ENCODE data around the gene BRIX1. TPM values are rescaled to one million over a fixed set of nuclear protein-coding genes. Genes with fewer than 3 reads are reported as not detected.
A peak's percentile ranks its signal among the peaks of the same experiment; 100 is the strongest.

The BRIX1 gene
- polyA plus RNA-seq, 2 of the 4 experiments (the other 2 are of a cell fraction) = 67.3 to 88.5 TPM

DNA sequence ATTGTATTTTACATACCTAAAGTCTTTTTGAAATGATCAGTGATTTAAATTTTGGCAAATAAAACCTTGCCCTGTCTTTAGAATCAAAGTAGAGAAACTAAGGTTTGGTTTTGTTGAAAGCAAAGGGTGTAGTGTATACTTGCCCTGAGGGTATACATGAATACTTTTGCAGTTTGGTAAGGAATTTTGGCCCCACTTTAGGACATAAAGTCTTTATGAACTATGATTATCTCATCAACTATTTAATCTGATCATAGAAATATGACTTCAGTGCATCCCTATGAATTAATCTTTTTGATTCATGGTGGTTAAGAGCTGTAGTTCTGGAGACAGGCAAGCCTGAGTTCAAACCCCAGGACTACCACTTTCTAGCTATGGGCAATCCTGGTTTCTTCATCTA, 17.9 kb upstream of the BRIX1 start:
- no peak for TF ChIP-seq JUNB (IDR thresholded peaks at IDR 0.05)
- TF ChIP-seq EHMT2 (IDR thresholded peaks at IDR 0.05; ENCODE audit: low read depth) = no peak
- TF ChIP-seq RCOR1 (IDR thresholded peaks at IDR 0.05; ENCODE audit: low read depth, low read length) = no peak
- TF ChIP-seq ZC3H11A (IDR thresholded peaks at IDR 0.05) = no peak
- no peak for TF ChIP-seq RNF2 (IDR thresholded peaks at IDR 0.05; ENCODE audit: borderline replicate concordance, low read depth)
- CTCF ChIA-PET = interaction anchor here (0.7 to 16.6 kb wide), 50 partner anchors 8 to 414 kb away, joined by 3 to 621 read pairs (median 6); partner anchors contain the start of genes BRIX1, RAD1 and TTC23L
- Histone ChIP-seq H3K4me2 (no peak overlapping the region), H3K4me1 (no peaks in the 10 kb centered on the region), H3K27ac (no peak overlapping the region), H3K4me3 (no peak overlapping the region), H3K9me3 (no peaks in the 10 kb centered on the region)
- DNase-seq (ENCODE audit: low read depth in 1 of 2, low spot score in 1 of 2) (no peak), ATAC-seq (peak in 1 of 2 experiments; percentile 27; a peak in 1 of 6 replicates), FAIRE-seq (no peak)
- POLR2A ChIA-PET = no interaction called here

DNA sequence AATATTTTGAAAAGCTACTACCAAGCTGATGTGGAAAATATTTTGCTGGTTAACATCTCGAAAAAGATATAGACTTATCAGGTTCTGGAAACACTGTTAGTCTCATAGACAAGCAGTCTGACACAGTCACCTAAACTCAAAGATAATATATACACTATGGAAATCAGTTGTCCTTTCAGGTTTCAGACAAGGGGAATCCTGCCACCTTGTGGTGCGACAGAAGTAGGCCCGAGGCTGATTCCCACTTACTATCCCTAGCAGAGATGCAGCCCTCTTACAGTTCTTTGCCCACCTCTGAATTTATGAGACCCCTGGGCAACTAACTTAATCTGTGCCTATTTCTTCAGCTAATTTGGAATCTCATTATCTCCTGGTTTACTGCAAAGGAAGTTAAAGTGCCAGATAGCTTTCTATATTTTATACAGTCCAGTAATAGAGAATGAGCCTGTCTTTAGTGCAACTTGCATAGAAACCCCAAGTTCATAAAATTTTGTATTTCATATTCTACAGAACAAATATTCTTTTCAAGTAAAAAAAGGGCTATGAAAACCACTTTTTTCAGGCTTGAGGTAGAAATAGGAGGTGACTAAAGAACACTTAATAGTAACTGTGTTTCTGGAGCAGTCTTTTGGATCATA, 17.1 kb upstream of the BRIX1 start:
- ChIA-PET CTCF (interaction anchor here (0.6 to 16.6 kb wide), 64 partner anchors 9 to 414 kb away, joined by 3 to 621 read pairs (median 5); partner anchors contain the start of genes BRIX1, DNAJC21, RAD1 and TTC23L), POLR2A (no interaction called here)
- H3K4me2 ChIP-seq = no peak overlapping the region
- no peak overlapping the region for H3K4me3 ChIP-seq
- no peak overlapping the region for H3K27ac ChIP-seq
- FAIRE-seq (no peak), ATAC-seq (peak; percentile 95 to 96), DNase-seq (ENCODE audit: low read depth in 1 of 2, low spot score in 1 of 2) (peak; percentile 56 to 69)
- peak; percentile 89 for TF ChIP-seq CTCF (IDR thresholded peaks at IDR 0.05)
- no peak for TF ChIP-seq RNF2 (IDR thresholded peaks at IDR 0.05; ENCODE audit: borderline replicate concordance, low read depth)
- TF ChIP-seq RAD21 (conservative IDR thresholded peaks at IDR 0.05 in 1 of 2, IDR thresholded peaks at IDR 0.05 in 1 of 2) = peak; percentile 95 to 96
- peak; percentile 95 for TF ChIP-seq SMC3 (IDR thresholded peaks at IDR 0.05)
- no peak for TF ChIP-seq EHMT2 (IDR thresholded peaks at IDR 0.05; ENCODE audit: low read depth)
- no peaks in the 10 kb centered on the region for H3K4me1 ChIP-seq
- 0% methylated on average over 3 of the region's 3 CpGs for WGBS (ENCODE audit: missing lambda C conversion rate)
- no peaks in the 10 kb centered on the region for H3K9me3 ChIP-seq

GRCh38 chr5:34899066-34899465, 16.4 kb upstream of the BRIX1 start:
- CTCF ChIA-PET = interaction anchor here (0.6 to 16.6 kb wide), 56 partner anchors 8 to 415 kb away, joined by 3 to 621 read pairs (median 5); partner anchors contain the start of genes BRIX1, DNAJC21, RAD1 and TTC23L
- WGBS (ENCODE audit: missing lambda C conversion rate) = 66% methylated on average over 2 of the region's 2 CpGs
- ATAC-seq = no peak
- DNase-seq (ENCODE audit: low read depth in 1 of 2, low spot score in 1 of 2) = no peak
- H3K4me2 ChIP-seq = no peak overlapping the region
- no peak for FAIRE-seq
- no peak overlapping the region for H3K27ac ChIP-seq
- no peaks in the 10 kb centered on the region for H3K4me1 ChIP-seq
- no peak overlapping the region for H3K4me3 ChIP-seq
- TF ChIP-seq CBX8 (IDR thresholded peaks at IDR 0.05) (no peak), KDM5A (IDR thresholded peaks at IDR 0.05) (no peak), NFE2L2 (conservative IDR thresholded peaks at IDR 0.05; ENCODE audit: low read length) (no peak), FOSL2 (IDR thresholded peaks at IDR 0.05) (no peak), FOSL2 (CRISPR knock-in tag; IDR thresholded peaks at IDR 0.05) (no peak), ESRRA (IDR thresholded peaks at IDR 0.05; ENCODE audit: borderline replicate concordance, low read length) (no peak), POLR2A (IDR thresholded peaks at IDR 0.05; ENCODE audit: low read length) (no peak), PHF8 (IDR thresholded peaks at IDR 0.05; ENCODE audit: borderline replicate concordance, low read depth) (no peak), NR3C1 (IDR thresholded peaks at IDR 0.05) (no peak), MAX (IDR thresholded peaks at IDR 0.05) (no peak), RCOR1 (IDR thresholded peaks at IDR 0.05; ENCODE audit: low read depth, low read length) (no peak), MAFK (IDR thresholded peaks at IDR 0.05; ENCODE audit: partially characterized antibody) (no peak), HOXB5 (CRISPR knock-in tag; IDR thresholded peaks at IDR 0.05) (no peak), TFCP2L1 (CRISPR knock-in tag; IDR thresholded peaks at IDR 0.05) (no peak), CTCF (IDR thresholded peaks at IDR 0.05) (no peak)
- TF ChIP-seq, protein P1, sequence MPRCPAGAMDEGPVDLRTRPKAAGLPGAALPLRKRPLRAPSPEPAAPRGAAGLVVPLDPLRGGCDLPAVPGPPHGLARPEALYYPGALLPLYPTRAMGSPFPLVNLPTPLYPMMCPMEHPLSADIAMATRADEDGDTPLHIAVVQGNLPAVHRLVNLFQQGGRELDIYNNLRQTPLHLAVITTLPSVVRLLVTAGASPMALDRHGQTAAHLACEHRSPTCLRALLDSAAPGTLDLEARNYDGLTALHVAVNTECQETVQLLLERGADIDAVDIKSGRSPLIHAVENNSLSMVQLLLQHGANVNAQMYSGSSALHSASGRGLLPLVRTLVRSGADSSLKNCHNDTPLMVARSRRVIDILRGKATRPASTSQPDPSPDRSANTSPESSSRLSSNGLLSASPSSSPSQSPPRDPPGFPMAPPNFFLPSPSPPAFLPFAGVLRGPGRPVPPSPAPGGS (IDR thresholded peaks at IDR 0.05) = no peak
- TF ChIP-seq, protein P2, sequence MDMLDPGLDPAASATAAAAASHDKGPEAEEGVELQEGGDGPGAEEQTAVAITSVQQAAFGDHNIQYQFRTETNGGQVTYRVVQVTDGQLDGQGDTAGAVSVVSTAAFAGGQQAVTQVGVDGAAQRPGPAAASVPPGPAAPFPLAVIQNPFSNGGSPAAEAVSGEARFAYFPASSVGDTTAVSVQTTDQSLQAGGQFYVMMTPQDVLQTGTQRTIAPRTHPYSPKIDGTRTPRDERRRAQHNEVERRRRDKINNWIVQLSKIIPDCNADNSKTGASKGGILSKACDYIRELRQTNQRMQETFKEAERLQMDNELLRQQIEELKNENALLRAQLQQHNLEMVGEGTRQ (IDR thresholded peaks at IDR 0.05) = no peak
- POLR2A ChIA-PET = no interaction called here
- H3K9me3 ChIP-seq = no peaks in the 10 kb centered on the region
